Measurements from ENCODE around the gene DDX6.
"Not testable (repeated sequence)": the region's sequence is repeated elsewhere in the genome, so short reads cannot be mapped to it uniquely, and the experiment has no call there.

DDX6 gene

DNA sequence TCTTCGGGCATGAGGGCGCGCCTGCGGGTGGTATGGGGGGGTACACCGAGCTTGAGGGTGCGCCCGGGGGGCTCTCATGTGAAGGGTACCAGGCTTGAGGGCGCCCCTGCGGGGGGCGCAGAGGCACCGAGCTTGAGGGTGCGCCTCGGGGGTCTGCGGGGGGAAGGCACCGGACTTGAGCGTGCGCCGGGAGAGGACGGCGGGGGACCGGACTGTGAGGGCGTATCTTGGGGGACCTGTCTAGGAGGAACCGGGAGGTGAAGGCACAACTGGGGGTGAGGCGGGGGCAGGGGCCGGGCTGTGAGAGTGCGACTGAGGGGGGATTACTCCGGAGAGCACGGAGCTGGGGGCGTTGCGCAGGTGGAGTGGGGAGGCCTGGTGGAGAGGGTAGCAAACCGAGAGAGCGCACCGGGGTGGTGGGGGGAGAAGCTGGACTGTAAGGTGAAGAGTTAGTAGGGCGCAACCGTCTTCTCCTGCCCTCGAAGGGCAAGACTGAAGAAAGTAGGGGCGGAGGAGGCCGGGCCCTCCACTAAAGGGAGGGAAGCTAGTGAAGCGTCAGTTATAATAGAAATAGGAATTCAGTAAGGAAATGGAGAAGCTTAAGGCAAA, 1.1 kb upstream of the DDX6 start:
- DNase-seq (ENCODE audit: low read depth in 3 of 3), result no peak

DNA sequence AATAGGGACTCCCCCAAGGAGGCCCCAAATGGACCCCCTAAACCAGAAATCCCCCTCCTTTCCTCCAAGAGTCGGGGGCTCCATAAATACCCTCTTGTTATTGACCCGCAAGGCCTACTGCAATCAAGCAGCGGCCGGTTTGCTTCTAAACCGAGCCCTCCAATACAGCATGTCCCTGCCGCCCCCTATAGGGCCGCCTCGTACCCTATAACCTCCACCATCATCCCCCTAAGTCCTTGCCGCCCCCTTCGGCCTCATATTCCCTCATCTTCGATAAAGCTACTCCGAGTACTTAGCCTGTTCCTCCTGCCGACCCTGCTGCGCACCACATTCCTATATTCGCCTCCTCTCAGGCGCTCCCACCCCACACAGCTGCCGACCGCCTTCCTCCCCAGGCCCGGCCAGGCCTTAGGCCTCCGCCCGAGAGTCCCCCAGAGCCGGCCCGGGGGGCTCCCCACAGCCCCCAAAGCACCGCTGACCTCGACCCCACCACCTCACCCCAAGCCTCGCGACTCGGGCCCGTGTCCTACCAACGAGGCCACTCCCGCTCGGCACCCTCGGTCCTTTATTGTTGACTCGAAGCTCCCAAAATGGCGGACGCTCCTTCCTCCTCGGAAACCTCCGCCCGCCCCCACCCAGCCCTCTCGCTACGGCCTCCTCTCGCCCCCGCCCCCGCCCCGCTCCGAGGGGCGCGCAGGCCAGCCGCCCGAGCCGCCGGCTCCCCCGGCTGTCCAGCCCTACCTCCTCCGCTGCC, 430 bp downstream of the DDX6 start:
- peak in 1 of 3 donors; percentile 59 for DNase-seq (ENCODE audit: low read depth in 3 of 3)

DNA sequence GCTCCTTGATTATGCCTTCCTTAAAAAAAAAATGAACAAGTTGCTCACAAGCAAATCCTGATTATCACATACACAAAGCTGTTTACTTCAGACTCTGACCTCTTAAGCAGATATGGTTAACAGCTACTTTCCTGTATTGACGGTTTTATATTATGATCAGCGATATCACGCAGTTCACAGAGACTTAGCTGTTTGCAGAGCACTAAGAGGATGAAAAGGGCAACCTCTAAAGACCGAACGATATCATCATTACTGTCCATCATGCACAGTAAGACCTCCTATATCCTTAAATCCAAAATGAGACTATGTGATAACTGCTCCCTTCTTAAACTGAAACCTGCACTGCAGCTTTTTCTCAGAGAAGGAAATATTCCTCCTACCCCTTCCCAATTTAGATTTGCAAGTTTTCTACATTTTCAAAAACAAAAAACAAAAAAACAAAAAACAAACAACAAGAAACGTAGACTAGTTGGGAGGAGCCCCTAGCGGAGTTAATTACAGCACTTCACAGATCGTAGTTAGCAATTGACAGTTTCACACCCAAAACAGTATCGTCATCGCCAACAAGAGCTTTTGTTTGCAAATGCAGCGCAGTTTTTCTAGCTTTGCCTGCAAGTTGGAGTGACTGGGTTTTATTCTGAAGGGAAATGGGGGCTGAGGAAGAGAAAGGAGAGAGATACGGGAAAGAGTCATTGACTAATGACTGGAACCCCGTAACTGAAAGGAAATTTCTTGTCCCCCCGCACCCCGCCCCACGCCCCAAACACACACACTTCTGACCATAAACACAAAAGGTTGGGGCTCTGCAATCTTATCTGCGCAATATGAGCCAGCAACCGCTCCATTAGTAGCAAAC, 1.2 kb downstream of the DDX6 start:
- peak in 1 of 3 donors; percentile 41 for DNase-seq (ENCODE audit: low read depth in 3 of 3)

DNA sequence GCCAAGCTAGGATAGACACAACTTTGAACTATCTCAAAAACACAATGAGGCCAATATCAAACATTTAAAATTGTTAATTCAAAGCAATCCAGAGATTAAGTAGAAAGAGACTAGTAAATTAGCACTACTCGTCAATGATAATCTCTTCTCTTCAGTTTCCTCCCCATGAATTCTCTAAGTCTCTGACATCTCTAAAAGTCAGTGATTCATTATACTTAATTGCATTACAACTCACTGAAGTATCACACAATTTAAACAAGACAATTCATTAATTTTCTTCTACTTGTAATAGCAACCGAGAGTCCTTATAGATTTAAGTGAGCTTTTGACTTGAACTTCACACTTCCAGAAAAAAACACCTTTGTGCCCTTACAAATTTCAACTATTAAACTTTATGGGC, 4.3 kb downstream of the DDX6 start:
- DNase-seq (ENCODE audit: low read depth in 3 of 3), result no peak

DNA sequence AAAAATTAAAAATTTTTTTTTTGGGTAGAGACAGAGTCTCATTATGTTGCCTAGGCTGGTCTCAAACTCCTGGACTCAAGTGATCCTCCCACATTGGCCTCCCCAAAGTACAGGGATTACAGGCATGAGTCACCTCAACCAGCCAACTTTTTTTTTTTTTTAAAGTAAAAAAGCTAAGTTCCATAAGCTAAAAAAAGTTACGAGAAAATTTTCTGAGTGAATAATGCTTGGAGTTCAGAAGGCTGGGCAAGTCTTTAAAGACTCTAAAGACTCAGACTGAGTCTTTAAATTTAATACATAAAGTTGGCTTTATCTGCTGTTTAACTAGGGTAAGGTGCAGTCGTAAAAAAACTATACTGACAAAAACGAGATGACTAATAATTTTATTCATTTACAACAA, 5.6 kb downstream of the DDX6 start:
- no peak for DNase-seq (ENCODE audit: low read depth in 3 of 3)

DNA sequence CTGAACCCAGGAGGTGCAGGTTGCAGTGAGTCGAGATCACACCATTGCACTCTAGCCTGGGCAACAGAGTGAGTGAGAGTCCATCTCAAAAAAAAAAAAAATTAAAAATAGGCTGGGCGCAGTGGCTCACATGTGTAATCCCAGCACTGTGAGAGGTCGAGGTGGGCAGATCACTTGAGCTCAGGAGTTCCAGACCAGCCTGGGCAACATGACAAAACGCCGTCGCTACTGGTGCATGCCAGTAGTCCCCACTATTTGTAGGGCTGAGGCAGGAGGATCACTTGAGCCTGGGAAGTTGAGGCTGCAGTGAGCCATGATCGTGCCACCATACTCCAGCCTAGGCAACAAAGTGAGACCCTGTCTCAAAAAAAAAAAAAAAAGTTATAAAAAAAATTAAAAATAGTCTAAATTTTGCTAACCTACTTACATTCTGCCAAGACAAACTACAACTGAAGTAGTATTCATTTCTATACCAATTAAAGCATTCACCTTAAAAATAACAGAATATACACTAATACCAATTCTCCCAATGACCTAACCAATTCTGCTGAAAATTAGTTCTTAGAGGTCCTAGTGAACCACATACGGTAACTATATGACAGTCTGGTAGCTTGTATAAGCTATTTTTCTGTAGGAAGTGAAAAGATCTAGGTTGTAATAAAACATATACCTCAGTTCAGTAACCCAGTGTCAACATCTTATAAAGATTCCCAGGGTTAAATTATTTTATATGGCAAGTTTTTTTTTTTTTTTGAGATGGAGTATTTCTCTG, 7.1 kb downstream of the DDX6 start:
- DNase-seq (ENCODE audit: low read depth in 3 of 3), result no peak

DNA sequence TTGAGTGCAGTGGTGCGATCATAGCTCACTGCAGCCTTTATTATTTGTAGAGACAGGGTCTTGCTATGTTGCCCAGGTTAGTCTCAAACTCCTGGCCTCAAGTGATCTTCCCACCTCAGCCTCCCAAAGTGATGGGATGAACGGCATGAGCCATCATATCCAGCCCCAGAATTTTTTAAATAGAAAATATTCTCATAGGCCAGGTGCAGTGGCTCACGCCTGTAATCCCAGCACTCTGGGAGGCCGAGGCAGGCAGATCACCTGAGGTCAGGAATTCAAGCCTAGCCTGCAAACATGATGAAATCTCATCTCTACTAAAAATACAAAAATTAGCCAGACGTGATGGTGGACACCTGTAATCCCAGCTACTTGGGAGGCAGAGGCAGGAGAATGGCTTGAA, 7.6 kb downstream of the DDX6 start:
- DNase-seq (ENCODE audit: low read depth in 3 of 3), result not testable (repeated sequence)

DNA sequence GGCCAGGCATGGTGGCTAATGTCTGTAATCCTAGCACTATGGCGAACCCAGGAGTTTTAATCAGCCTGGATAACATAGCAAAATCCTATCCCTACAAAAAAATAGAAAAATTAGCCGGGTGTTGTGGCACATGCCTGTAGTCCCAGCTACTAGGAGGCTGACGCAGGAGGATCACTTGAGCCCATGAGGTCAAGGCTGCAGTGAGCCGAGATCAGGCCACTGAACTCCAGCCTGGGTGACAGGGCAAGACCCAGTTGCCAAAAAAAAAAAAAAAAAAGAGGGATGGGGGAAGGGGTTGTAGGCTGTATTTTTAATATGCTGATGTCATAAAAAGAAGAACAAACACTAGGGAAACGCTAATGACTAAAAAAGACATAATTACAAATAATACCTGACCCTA, 12.1 kb downstream of the DDX6 start:
- DNase-seq (ENCODE audit: low read depth in 3 of 3), result no peak

DNA sequence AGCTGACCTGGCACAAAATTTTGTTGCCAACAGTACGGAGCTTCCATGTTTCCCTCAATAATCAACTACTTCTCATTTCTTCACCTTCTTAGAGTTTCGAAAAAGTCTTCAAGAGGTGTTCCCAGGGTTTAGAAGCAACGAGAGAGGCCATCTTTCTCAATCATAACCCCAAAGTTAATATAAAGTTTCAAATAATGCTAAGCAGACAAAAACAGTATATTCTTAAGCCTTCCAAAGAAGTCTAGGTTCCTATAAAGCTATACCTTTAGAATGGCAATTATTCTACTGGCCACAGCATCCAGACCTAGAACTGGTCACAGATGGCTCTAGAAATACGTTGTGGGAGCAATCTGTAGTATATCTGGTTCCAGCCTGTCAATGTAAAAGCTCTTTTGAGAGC, 16.9 kb downstream of the DDX6 start:
- no peak for DNase-seq (ENCODE audit: low read depth in 3 of 3)

DNA sequence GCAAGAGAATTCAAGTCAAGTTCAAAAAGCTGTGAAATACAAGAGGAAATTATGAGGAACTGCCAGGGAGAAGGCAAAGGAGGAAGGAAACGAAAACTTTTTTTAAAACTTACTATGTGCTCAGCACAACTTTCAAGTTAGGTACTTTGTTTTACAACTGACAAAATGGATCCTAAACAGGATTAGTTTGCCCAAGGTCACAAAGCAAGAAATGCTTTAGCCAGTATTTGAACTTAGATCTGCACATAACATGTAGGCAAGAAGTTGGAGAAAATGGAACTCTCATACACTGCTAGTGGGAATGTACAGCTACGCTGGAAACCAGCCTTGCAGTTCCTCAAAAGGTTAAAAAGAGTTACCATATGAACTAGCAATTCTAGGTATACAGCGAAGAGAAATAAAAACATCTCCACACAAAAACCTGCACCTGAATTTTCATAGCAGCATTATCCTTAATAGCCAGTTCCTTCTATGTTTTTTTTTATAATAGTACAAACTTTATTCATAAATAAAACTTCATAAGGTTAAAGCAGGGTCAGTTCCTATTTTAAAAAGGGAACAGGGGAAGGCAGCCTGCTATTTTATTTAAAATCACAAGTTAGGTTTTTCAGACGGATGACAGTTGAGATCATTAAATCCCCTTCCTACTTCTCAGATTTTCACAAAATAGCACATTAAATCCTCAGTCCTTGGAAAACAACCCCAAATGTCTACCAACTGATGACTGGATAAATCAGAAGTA, 19.2 kb downstream of the DDX6 start:
- no peak for DNase-seq (ENCODE audit: low read depth in 3 of 3)

DNA sequence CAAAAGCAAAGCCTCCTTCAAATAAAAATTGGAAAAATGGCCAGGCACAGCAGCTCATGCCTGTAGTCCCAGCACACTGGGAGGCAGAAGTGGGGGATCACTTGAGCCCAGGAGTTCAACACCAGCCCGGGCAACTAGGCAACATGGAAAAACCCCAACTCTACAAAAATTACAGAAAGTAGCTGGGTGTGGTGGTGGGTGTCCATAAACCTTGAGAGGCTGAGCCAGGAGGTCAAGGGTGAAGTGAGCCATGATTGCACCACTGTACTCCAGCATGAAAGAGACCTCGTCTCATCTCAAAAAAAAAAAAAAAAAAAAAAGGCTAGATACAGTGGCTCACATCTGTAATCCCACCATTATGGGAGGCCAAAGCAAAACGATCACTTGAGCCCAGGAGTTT, 22.3 kb downstream of the DDX6 start:
- no peak for DNase-seq (ENCODE audit: low read depth in 3 of 3)

DNA sequence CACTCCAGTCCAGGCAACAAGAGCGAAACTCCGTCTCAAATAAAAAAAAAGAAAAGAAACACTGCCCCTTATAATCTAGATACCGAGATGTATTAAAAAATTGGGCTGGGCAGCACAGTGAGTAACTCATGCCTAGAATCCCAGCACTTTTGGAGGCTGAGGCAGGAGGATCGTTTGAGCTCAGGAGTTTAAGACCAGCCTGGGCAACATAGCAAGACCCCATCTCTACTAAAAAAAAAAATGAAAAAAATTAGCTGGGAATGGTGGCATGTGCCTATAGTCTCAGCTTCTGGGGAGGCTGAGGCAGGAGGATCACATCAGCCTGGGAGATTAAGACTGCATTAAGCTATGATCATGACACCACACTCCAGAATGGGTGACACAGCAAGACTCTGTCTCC, 24.9 kb downstream of the DDX6 start:
- no peak for DNase-seq (ENCODE audit: low read depth in 3 of 3)

DNA sequence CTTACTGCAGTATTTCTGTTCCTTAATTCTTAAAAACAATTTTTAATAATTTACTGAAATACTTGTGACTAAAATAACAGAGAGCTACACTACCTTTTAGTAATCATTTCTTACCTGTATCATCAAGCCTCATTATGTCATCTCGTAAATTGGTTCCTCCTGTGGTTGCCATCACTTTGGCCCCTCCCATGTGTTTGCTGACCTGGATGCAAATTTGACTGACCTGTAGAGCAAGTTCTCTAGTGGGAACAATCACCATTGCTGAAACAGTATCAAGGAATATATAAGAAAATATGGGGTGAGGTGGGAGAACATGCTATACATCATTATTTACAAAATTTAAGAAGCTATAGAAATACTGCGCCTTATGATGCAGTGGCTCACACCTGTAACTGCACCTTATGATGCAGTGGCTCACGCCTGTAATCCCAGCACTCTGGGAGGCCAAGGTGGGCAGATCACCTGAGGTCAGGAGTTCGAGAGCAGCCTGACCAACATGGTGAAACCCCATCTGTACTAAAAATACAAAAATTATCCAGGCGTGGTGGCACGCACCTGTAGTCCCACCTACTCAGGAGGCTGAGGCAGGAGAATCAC, 25.8 kb downstream of the DDX6 start:
- DNase-seq (ENCODE audit: low read depth in 3 of 3), result not testable (repeated sequence)

DNA sequence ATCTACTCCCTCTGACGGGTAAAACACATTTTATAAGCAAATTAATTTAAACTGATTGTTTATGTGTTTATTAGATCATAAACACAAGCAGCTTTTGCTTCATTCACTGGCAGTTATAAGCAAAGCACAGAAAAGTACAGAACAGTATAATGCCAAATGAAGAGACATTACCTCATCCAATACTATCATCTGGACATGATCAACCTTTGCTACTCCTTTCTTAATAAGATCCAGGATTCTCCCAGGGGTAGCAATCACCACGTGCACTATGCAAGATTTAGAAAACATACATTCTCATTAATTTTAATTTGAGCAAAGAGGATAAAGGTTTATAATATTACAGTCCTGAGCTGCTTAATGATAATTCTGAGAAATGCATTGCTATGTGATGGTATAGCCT, 27.9 kb downstream of the DDX6 start:
- DNase-seq (ENCODE audit: low read depth in 3 of 3), result no peak

DNA sequence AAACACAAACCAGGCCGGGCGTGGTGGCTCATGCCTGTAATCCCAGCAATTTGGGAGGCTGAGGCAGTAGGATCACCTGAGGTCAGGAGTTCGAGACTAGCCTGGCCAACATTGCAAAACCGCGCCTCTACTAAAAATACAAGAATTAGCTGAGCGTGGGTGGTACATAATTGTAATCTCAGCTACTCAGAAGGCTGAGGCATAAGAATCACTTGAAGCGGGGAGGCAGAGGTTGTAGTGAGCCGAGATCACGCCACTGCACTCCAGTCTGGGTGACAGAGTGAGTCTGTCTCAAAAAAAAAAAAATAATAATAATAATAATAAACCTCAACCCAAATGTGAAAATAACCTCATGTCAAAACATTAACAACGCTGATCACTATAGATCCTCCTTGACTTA, 29.0 kb downstream of the DDX6 start:
- not testable (repeated sequence) for DNase-seq (ENCODE audit: low read depth in 3 of 3)

DNA sequence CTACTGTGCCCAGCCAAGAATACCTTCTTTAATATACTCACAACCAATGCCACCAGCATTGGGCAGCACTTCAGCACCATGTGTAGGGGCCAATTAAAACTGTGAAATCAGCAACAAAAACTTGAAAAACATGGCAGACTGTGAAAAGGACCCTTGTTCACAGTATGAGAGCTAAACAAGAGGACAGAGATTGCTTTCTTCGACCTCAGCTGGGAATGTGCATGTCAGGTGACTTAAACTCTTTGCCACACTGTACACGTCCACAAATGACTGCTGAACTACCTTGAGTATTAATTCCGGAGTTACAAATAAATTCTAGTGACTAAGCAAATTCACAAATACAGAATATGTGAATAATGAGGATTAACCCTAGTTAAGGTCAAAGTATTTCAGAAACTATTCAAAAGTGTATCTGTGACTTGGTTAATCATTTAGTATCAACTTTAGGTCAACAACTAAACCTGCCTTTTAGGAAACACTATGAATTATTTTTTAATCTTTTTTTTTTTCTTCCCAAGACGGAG, 33.0 kb downstream of the DDX6 start:
- no peak for DNase-seq (ENCODE audit: low read depth in 3 of 3)

DNA sequence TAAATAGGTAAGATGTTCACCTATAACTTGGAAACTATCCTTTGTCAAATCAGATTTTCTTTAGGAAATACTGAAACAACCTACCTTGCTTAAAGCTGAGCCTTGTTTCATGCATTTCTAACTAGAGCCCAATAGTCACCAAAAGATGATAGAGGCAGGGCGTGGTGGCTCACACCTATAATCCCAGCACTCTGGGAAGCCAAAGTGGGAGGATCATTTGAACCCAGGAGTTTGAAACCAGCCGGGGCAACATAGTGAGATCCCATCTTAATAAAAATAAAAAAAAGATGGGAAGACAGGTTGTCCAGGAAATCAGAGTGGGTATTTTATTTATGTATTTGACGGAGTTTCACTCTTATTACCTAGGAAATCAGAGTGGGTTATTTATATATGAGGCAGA, 38.3 kb downstream of the DDX6 start:
- DNase-seq (ENCODE audit: low read depth in 3 of 3), result no peak

DNA sequence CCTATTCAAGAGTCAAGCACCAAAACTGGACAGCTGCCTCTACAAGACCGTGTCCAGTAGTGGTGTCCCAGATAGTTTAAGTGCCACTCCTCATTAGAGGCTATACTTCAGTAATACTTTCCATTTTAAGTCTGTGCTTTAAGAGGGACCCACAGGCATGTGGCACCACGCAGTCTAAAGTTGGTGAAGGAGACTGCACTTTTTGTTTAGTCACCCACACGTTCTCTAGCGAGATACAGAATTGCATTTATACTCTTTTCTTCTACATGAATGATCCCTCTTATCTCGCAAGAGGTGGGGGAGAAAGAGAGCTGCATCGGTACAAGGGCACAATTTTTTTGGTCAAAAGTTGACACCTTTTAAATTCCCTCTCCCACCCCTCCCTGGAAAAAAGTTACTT, 41.5 kb downstream of the DDX6 start:
- DNase-seq (ENCODE audit: low read depth in 3 of 3), result no peak

DNA sequence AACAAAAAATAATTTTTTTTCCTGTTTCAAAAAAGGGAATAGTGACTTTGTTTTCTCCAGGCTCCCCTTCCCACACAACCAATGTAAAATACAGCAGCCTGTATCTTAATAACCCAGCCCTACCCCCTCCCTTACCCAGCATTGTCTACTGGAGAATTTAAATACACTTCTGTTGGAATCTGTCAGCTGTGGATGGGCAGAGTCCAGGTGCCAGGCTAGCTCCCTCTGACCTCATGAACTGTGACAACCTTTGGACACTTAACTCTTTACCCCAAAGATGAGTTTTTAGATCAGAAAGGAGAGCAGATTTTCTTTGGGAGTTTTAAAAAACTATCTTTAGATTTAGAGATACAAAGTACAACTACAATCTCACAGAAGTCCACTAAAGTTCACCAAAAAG, 42.9 kb downstream of the DDX6 start:
- DNase-seq (ENCODE audit: low read depth in 3 of 3), result no peak

DNA sequence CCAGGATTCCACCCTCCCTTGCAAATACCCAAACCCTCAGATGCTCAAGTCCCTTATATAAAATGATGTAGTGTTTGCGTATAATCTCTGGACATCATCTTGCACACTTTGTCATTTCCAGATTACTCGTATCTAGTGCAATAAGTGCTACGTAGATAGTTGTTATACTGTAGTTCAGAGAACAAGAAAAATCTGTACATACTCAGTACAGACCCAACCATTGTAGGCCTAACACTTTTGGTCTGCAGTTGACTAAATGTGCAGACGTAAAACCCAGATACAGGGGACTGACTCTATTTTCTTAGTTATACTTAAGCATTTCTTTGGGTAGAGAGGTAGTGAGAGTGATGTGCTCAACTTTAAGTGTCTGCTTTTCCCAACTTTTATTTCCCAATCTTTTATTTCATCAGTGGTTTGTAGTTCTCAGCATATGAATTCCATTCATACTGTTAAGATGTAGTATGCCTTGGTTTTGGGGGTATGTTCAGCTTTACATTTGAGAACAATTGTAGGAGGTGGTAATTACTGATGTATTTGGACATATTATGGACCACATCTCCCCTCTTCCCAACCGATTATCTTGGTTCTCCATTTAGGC, 43.9 kb downstream of the DDX6 start:
- no peak for DNase-seq (ENCODE audit: low read depth in 3 of 3)

Measured in stimulated activated CD4-positive, alpha-beta T cell treated with anti-CD3 and anti-CD28 coated beads, TNF-alpha, amount 100 ng/mL, for 48 hours (primary cell).